ENCODE measurements around the gene NADK. TPM values are rescaled to one million over a fixed set of nuclear protein-coding genes. Genes with fewer than 3 reads are reported as not detected.

NADK gene
- 10 to 100 TPM; 15.2 to 40.2 (median 21.9) TPM for total RNA-seq
- 10 to 100 TPM; 26.2 to 37.5 TPM for polyA plus RNA-seq
- long read RNA-seq, donor 1, transcript NADK-201 (12 exons, 3,235 nt) = major isoform, 27 of 44 reads
- long read RNA-seq, donor 1, partial matches to known transcripts = 9 of 44 reads
- long read RNA-seq, donor 1, other reads (novel, unspliced or antisense) = 7 of 44 reads
- long read RNA-seq, donor 2, transcript NADK-201 (12 exons, 3,235 nt) = major isoform, 18 of 35 reads
- long read RNA-seq, donor 2, partial matches to known transcripts = 6 of 35 reads
- long read RNA-seq, donor 2, other reads (novel, unspliced or antisense) = 11 of 35 reads
- long read RNA-seq, donor 3, transcript NADK-201 (12 exons, 3,235 nt) = major isoform, 6 of 20 reads
- long read RNA-seq, donor 3, partial matches to known transcripts = 5 of 20 reads
- long read RNA-seq, donor 3, other reads (novel, unspliced or antisense) = 8 of 20 reads

- DNase-seq = peak; percentile 42 to 74
- H3K4me3 ChIP-seq = peak within 1 kb of the TSS; percentile 66 to 96 (median 88)
- peaks cover 29 to 81% (median 75%) of the 10 kb centered on the region in 9 donors for H3K4me1 ChIP-seq
- no peaks in the 10 kb centered on the region for H3K9me3 ChIP-seq
- H3K36me3 ChIP-seq = peaks cover 0 to 5% (median 0%) of the 10 kb centered on the region in 9 donors
- H3K27me3 ChIP-seq = no peaks in the 10 kb centered on the region
- intact Hi-C loops (cut with DNase I) = loop anchor here in 4 of 10 donors (2.0 to 5.0 kb wide), 3 partner anchors 15 to 129 kb away; partner anchors contain the start of gene GNB1 (in 2 of the 4)
- TF ChIP-seq CTCF (IDR thresholded peaks at IDR 0.05) = peak in 1 of 9 donors; percentile 21
- 0 to 1% methylated on average over 80 to 99 of the region's 99 CpGs for WGBS, 2 donors
- peak within 1 kb of the TSS; percentile 89 to 99 (median 94) for H3K27ac ChIP-seq
- peak; percentile 23 to 77 (median 51) for ATAC-seq
These were observed at the start of gene NADK for GRCh38 chr1:1777950-1778662. TSS of gene NADK (minus strand) at chr1:1778470. CDS start at chr1:1765406, 13,064 bp downstream.

GRCh38 chr1:1827089-1827848 lies 49.0 kb upstream of the NADK start:
- H3K9me3 ChIP-seq = no peaks in the 10 kb centered on the region
- intact Hi-C loops (cut with DNase I) = no loop called here
- H3K27me3 ChIP-seq = no peaks in the 10 kb centered on the region
- peaks cover 0 to 29% (median 16%) of the 10 kb centered on the region in 9 donors for H3K4me1 ChIP-seq
- DNase-seq (no peak), ATAC-seq (no peak)
- WGBS, 2 donors = 58 to 59% methylated on average over 14 of the region's 14 CpGs
- no peak overlapping the region for H3K4me3 ChIP-seq
- peaks cover 0 to 72% (median 0%) of the 10 kb centered on the region in 9 donors for H3K36me3 ChIP-seq
- TF ChIP-seq CTCF (IDR thresholded peaks at IDR 0.05) = no peak
- H3K27ac ChIP-seq = peak overlapping the region in 1 of 10 donors; percentile 2

- peak overlapping the region in 1 of 10 donors; percentile 2 for H3K27ac ChIP-seq
- intact Hi-C loops (cut with DNase I) = no loop called here
- ATAC-seq (peak in 1 of 8 donors; percentile 25), DNase-seq (no peak)
- no peak for TF ChIP-seq CTCF (IDR thresholded peaks at IDR 0.05)
- H3K36me3 ChIP-seq = peaks cover 0 to 74% (median 3%) of the 10 kb centered on the region in 9 donors
- WGBS, 2 donors = 85 to 89% methylated on average over 9 of the region's 9 CpGs
- no peaks in the 10 kb centered on the region for H3K9me3 ChIP-seq
- no peaks in the 10 kb centered on the region for H3K27me3 ChIP-seq
- no peak overlapping the region for H3K4me3 ChIP-seq
- peaks cover 0 to 23% (median 14%) of the 10 kb centered on the region in 9 donors for H3K4me1 ChIP-seq
These were observed 48.3 kb upstream of the NADK start for GRCh38 chr1:1826356-1827088.
